H1 (cell line): ENCODE measurements around the gene CP. TPM values are rescaled to one million over a fixed set of nuclear protein-coding genes. Genes with fewer than 3 reads are reported as not detected.

Source experiments
- CTCF ChIA-PET: fragments of 300-600 bp; sonication (Branson Sonifier 250); formaldehyde crosslinking; loops from one replicate; lab custom pipeline; 2021; ENCODE audit not compliant: partially characterized antibody; lab: Charles Lee
- POLR2A ChIA-PET: fragments of 300-600 bp; sonication (Branson Sonifier 250); formaldehyde crosslinking; loops from one replicate; lab custom pipeline; 2021; ENCODE audit warnings: inconsistent platforms; ENCODE audit not compliant: partially characterized antibody; lab: Charles Lee
- DNase-seq, 2 experiments: peaks; one replicate each; pipeline versions ENCODE4 v3.0.0 to v3.0.0-alpha.2; 2010 to 2022; ENCODE audit warnings: low spot score in 2 of 2, low read depth in 1 of 2, mixed read lengths in 1 of 2
- FAIRE-seq: peaks from 2 replicates; lab custom pipeline; 2011; peaks lifted over from hg19 to GRCh38; lab: Jason Lieb, UNC
- H2AFZ ChIP-seq: 2 replicates; pipeline ENCODE4 v1.8.1; 2012; ENCODE audit warnings: low read length, inconsistent platforms
- H2AK5ac ChIP-seq: 2 replicates; pipeline ENCODE4 v1.6.1; 2013; ENCODE audit warnings: low read depth, low read length
- H2BK120ac ChIP-seq: replicated peaks from 2 replicates; pipeline ENCODE3; 2013; ENCODE audit warnings: low read depth, low read length, inconsistent platforms
- H2BK12ac ChIP-seq: 2 replicates; pipeline ENCODE4 v1.6.1; 2013; ENCODE audit warnings: low read depth, low read length
- H2BK15ac ChIP-seq: 2 replicates; pipeline ENCODE4 v1.6.1; 2013; ENCODE audit warnings: low read length
- H2BK20ac ChIP-seq: 2 replicates; pipeline ENCODE4 v1.6.1; 2013; ENCODE audit warnings: low read length
- H2BK5ac ChIP-seq: 2 replicates; pipeline ENCODE4 v1.6.1; 2013; ENCODE audit warnings: low read depth, low read length
- H3K14ac ChIP-seq: 2 replicates; pipeline ENCODE4 v1.6.1; 2013; ENCODE audit warnings: inconsistent platforms; ENCODE audit not compliant: insufficient read length
- H3K18ac ChIP-seq: 2 replicates; pipeline ENCODE4 v1.6.1; 2013; ENCODE audit warnings: low read length; ENCODE audit errors: extremely low read depth
- H3K23ac ChIP-seq: 2 replicates; pipeline ENCODE4 v1.6.1; 2013; ENCODE audit warnings: inconsistent platforms; ENCODE audit not compliant: insufficient read length
- H3K23me2 ChIP-seq: 2 replicates; pipeline ENCODE4 v1.6.1; 2013; ENCODE audit warnings: low read depth, low read length
- H3K27ac ChIP-seq: 2 replicates; pipeline ENCODE4 v1.6.1; 2011; ENCODE audit warnings: low read depth, low read length, inconsistent platforms
- H3K27me3 ChIP-seq, 4 experiments: replicated peaks in 1 of 4; 1 replicate in 1 of 4; 2 replicates in 3 of 4; pipeline versions ENCODE4 v1.6.1 to v1.8.1; 2011 to 2013; ENCODE audit warnings: low read length in 3 of 4, mild to moderate bottlenecking in 3 of 4, inconsistent platforms in 2 of 4, mixed read lengths in 2 of 4, moderate library complexity in 1 of 4; ENCODE audit not compliant: control insufficient read depth in 3 of 4, insufficient read depth in 3 of 4; ENCODE audit errors: extremely low read depth in 1 of 4
- H3K36me3 ChIP-seq, 4 experiments: 2 replicates each; pipeline versions ENCODE4 v1.6.1 to v1.8.1; 2011 to 2013; ENCODE audit warnings: mild to moderate bottlenecking in 4 of 4, low read length in 3 of 4, moderate library complexity in 2 of 4, control low read depth in 1 of 4, inconsistent platforms in 1 of 4; ENCODE audit not compliant: insufficient read depth in 4 of 4, control insufficient read depth in 2 of 4
- H3K4ac ChIP-seq: replicated peaks from 2 replicates; pipeline ENCODE3; 2013; ENCODE audit warnings: low read length, low read depth, mixed read lengths, inconsistent platforms; ENCODE audit not compliant: insufficient read length
- H3K4me1 ChIP-seq, 4 experiments: replicated peaks in 1 of 4; 1 replicate in 1 of 4; 2 replicates in 3 of 4; pipeline versions ENCODE4 v1.6.1 to v1.8.1; 2011 to 2013; ENCODE audit warnings: low read length in 3 of 4, inconsistent platforms in 2 of 4, mixed read lengths in 1 of 4; ENCODE audit not compliant: insufficient read depth in 4 of 4, control insufficient read depth in 3 of 4
- H3K4me2 ChIP-seq, 2 experiments: 2 replicates each; pipeline versions ENCODE4 v1.6.1 to v1.8.1; 2011 to 2013; ENCODE audit warnings: low read depth in 2 of 2, low read length in 2 of 2, control low read depth in 1 of 2, inconsistent platforms in 1 of 2, mild to moderate bottlenecking in 1 of 2; ENCODE audit not compliant: insufficient read depth in 1 of 2
- H3K4me3 ChIP-seq, 4 experiments: fragments of 200-600, 300-600 bp in 1 of 4; sonication (generic), shearing (Covaris generic), sonication (Bioruptor Twin) in 1 of 4; 2 replicates each; pipeline versions ENCODE4 v1.5.1 to v1.8.1; 2011 to 2016; ENCODE audit warnings: low read length in 4 of 4, low read depth in 3 of 4, control low read depth in 2 of 4, inconsistent platforms in 2 of 4, mild to moderate bottlenecking in 2 of 4, mixed read lengths in 1 of 4, moderate library complexity in 1 of 4; ENCODE audit not compliant: insufficient read depth in 2 of 4; ENCODE audit errors: extremely low read depth in 1 of 4
- H3K56ac ChIP-seq: replicated peaks from 2 replicates; pipeline ENCODE3; 2013; ENCODE audit warnings: low read depth, mild to moderate bottlenecking, mixed read lengths, low read length, inconsistent platforms; ENCODE audit not compliant: insufficient read length
- H3K79me1 ChIP-seq: 2 replicates; pipeline ENCODE4 v1.6.1; 2013; ENCODE audit warnings: low read depth, low read length, control low read depth
- H3K79me2 ChIP-seq, 2 experiments: 2 replicates each; pipeline versions ENCODE4 v1.6.1 to v1.8.1; 2012 to 2013; ENCODE audit warnings: low read length in 2 of 2, mild to moderate bottlenecking in 2 of 2, inconsistent platforms in 1 of 2; ENCODE audit not compliant: insufficient read depth in 2 of 2, control insufficient read depth in 1 of 2
- H3K9ac ChIP-seq, 4 experiments: replicated peaks in 1 of 4; 1 replicate in 1 of 4; 2 replicates in 3 of 4; pipeline versions ENCODE4 v1.6.1 to v1.8.1; 2011 to 2013; ENCODE audit warnings: low read depth in 3 of 4, low read length in 3 of 4, control low read depth in 2 of 4, mild to moderate bottlenecking in 2 of 4, moderate library complexity in 2 of 4, inconsistent platforms in 1 of 4; ENCODE audit errors: extremely low read depth in 1 of 4
- H3K9me3 ChIP-seq, 2 experiments: 2 replicates each; pipeline versions ENCODE4 v1.6.1 to v1.8.1; 2012 to 2013; ENCODE audit warnings: mild to moderate bottlenecking in 2 of 2, moderate library complexity in 2 of 2, control low read depth in 1 of 2, inconsistent platforms in 1 of 2, low read depth in 1 of 2, low read length in 1 of 2, mixed read lengths in 1 of 2; ENCODE audit not compliant: insufficient read depth in 2 of 2
- H4K20me1 ChIP-seq, 2 experiments: replicated peaks in 1 of 2; 2 replicates each; pipeline versions ENCODE3 to v1.8.1; 2011 to 2013; ENCODE audit warnings: inconsistent platforms in 2 of 2, low read length in 2 of 2, mild to moderate bottlenecking in 1 of 2; ENCODE audit not compliant: insufficient read depth in 2 of 2, control insufficient read depth in 1 of 2
- H4K5ac ChIP-seq: 2 replicates; pipeline ENCODE4 v1.6.1; 2013; ENCODE audit warnings: low read length, low read depth, mixed read lengths, inconsistent platforms; ENCODE audit not compliant: insufficient read length
- H4K8ac ChIP-seq: 2 replicates; pipeline ENCODE4 v1.8.0; 2013; ENCODE audit warnings: mild to moderate bottlenecking, moderate library complexity, low read length, inconsistent platforms; ENCODE audit not compliant: insufficient read depth; ENCODE audit errors: extremely low read depth
- H4K91ac ChIP-seq: replicated peaks from 2 replicates; pipeline ENCODE3; 2013; ENCODE audit warnings: low read length, mixed read lengths, inconsistent platforms; ENCODE audit not compliant: insufficient read length
- whole genome bisulfite sequencing, 2 experiments: shearing (Covaris generic) in 1 of 2; methylation state at CpG; one replicate each; pipeline versions ENCODE4 v1.1.6 to v1.1.7; 2013 to 2015; ENCODE audit warnings: low lambda C conversion rate in 2 of 2, mixed read lengths in 2 of 2, inconsistent platforms in 1 of 2, low coverage in 1 of 2, missing lambda C conversion rate in 1 of 2; ENCODE audit not compliant: insufficient replicate concordance in 2 of 2, insufficient coverage in 1 of 2, insufficient read length in 1 of 2; ENCODE audit errors: extremely low coverage in 1 of 2, missing lambda C conversion rate in 1 of 2; 5-methylcytosine and 5-hydroxymethylcytosine counted together
- polyA plus RNA-seq, 7 experiments: library from polyadenylated mRNA; depleted of rRNA in 3 of 7; stranded (reverse) in 5 of 7; unstranded in 2 of 7; fragments of >200 nt in 5 of 7; fragments of 200-250 nt in 2 of 7; gene quantifications; 1 replicate in 5 of 7; 2 replicates in 1 of 7; 4 replicates in 1 of 7; pipeline versions ENCODE4 v1.2.1 to v1.2.3, GENCODE V29; 2011 to 2013; ENCODE audit warnings: missing spikeins in 2 of 7, mixed read lengths in 2 of 7
- total RNA-seq: library from RNA; stranded (reverse); fragmentation: NEBNext Ultra II Directional; extraction: Animal tissue kit (Norgen Biotek cat#: 25700); gene quantifications from 2 replicates; pipeline ENCODE4 v1.2.1, GENCODE V29; 2021

CP gene
- total and polyA plus RNA-seq, 2 of the 8 experiments (the other 6 are each of a cell fraction or from before 2014, with no cell fraction given), result 0.32 to 2.6 TPM

- Histone ChIP-seq H3K79me2 (no peaks in the 10 kb centered on the region), H3K4me1 (peaks cover 8 to 28% (median 17%) of the 10 kb centered on the region in 4 experiments), H4K8ac (no peak overlapping the region), H3K4me2 (no peak overlapping the region), H2BK120ac (peak overlapping the region; percentile 99), H3K79me1 (no peaks in the 10 kb centered on the region), H2AFZ (no peak overlapping the region), H3K36me3 (no peaks in the 10 kb centered on the region), H4K91ac (peak overlapping the region; percentile 22), H3K4me3 (no peak overlapping the region), H3K18ac (peak overlapping the region; percentile 40), H3K23ac (no peak overlapping the region), H3K23me2 (no peaks in the 10 kb centered on the region), H4K20me1 (no peaks in the 10 kb centered on the region), H2BK15ac (no peak overlapping the region), H3K27me3 (no peaks in the 10 kb centered on the region), H4K5ac (peak overlapping the region; percentile 77), H3K14ac (no peak overlapping the region), H2BK5ac (peak overlapping the region; percentile 41; the same call in 1 of the 2 replicates), H2BK20ac (peak overlapping the region; percentile 15; the same call in 1 of the 2 replicates), H3K27ac (no peak overlapping the region), H3K9ac (no peak overlapping the region), H3K56ac (no peak overlapping the region), H2BK12ac (no peak overlapping the region), H3K9me3 (no peaks in the 10 kb centered on the region), H2AK5ac (no peak overlapping the region), H3K4ac (no peak overlapping the region)
- POLR2A ChIA-PET, result interaction anchor here (0.7 to 1.6 kb wide), 2 partner anchors 16 to 26 kb away, joined by 3 to 5 read pairs; partner anchors contain the start of gene CP
- DNase-seq (no peak), FAIRE-seq (no peak)
- CTCF ChIA-PET, result no interaction called here
- 73% methylated on average over 1 of the region's 1 CpG; no CpG with 5 or more reads in 1 of the 2 experiments for WGBS, 2 experiments
Measured at GRCh38 chr3:149195221-149195620, 26.4 kb downstream of the CP start.
